LoVo (cell line): ENCODE data around the gene TMEM141.
"Not testable (repeated sequence)": the region's sequence is repeated elsewhere in the genome, so short reads cannot be mapped to it uniquely, and the experiment has no call there.

ENCODE experiments used
- DNase-seq: peaks from one replicate; pipeline ENCODE4 v3.0.0-alpha.2; 2016; ENCODE audit warnings: low spot score

TMEM141 gene

DNA sequence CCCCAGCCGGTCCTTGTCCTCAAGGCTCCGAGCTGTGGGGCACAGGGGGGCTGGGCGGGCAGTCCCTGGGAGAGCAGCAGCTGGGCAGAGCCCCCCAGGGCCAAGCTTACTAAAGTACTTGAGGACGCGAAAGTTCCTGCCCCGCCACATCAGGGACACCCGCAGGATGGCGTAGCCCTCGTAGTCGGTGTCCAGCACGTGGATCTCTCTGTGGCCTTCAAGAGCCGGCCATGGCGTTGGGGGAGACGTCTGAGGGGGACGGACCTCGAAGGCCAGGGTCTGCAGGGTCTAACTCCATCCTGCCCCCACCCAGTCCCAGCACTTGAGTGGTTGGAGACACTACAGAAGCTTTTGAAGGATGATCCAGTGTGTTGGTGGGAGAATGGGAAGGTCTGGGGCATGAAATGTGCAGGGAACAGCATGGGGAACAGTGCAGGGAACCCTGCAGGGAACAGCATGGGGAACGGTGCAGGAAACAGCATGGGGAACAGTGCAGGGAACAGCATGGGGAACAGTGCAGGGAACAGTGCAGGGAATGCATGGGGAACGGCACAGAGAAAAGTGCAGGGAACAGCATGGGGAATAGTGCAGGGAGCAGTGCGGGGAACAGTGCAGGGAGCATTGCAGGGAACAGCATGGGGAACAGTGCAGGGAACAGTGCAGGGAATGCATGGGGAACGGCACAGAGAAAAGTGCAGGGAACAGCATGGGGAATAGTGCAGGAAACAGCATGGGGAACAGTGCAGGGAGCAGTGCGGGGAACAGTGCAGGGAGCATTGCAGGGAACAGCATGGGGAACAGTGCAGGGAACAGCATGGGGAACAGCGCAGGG, 35.6 kb upstream of the TMEM141 start:
- DNase-seq = not testable (repeated sequence)

DNA sequence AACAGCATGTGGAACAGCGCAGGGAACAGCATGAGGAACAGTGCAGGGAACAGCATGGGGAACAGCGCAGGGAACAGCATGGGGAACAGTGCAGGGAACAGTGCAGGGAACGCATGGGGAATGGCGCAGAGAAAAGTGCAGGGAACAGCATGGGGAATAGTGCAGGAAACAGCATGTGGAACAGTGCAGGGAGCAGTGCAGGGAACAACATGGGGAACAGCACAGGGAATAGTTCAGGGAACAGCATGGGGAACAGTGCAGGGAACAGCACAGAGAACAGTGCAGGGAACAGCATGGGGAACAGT, 35.1 kb upstream of the TMEM141 start:
- no peak for DNase-seq

DNA sequence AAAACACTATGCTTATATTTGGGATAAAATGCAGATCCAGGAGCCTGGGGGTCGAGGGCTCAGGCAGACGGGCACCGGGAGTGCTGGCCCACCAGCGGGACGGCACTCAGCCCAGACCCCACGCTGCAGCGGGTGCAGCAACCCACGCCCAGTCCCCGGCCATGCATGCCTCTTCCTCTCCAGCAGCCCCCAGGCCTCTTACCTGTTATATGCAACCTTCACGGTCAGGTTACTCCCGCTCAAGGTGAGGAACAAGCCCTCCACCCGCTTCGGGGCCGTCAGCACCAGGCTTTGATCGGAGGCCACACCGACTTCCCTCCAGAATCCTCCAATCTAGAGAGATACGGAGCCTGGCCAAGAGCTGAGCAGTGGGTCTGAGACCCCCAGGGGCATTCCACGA, 34.3 kb upstream of the TMEM141 start:
- DNase-seq = no peak

DNA sequence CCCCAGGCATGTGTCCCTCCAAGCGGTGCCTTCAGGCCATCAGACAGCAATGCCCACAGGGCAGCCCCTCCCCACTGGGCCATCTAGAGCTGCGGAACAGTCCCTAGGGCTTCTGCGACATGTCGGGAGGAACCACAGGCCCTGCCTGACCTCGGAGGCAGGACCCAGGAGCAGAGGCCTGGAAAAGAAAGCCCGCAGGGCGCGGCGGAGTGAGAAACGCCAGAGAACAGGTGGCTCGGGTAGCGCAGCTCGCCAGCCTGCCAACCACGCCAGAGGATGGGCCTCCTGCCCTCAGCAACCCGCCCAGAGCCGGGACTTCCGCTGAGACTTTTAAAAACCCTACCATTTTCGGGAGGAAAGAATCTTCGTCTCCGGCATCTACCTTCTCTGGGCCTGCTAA, 33.8 kb upstream of the TMEM141 start:
- no peak for DNase-seq

DNA sequence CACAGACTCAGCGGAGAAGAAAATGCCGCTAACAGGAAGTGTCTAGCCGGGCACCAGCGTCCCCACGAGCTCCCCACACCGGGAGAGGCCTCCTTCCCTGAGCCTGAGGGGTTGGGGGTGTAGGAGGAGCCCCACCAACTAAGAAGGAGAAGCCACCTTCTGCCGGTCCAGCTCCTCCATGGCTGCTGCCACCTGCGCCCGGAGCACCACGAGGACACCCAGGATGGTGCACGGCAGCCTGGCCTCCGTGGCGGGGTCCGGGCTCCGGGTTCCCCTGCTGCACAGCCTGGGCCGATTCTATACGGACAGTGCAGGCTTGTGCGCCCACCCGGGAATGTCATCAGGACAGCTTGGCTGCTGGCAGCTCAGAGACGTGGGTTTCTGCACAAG, 33.4 kb upstream of the TMEM141 start:
- no peak for DNase-seq

DNA sequence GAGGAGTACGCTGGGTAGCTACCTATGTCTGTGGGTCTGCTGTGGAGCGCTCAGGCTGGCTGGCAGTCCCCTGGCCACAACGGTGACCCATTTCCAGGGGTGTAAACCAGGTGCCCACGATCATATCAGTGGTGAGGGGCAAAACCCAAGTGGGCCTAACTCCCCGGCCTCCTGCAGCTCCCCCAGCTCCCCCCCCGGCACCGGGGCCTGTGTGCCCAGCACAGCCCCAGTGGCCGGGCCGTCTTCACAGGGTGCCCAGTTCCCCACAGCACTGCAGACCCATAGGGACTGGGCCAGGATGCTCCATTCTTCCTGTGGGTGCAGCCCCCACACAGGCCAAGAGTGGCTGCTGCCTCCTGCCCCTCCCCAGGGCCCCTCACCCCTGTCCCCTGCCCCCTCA, 32.1 kb upstream of the TMEM141 start:
- DNase-seq = no peak

DNA sequence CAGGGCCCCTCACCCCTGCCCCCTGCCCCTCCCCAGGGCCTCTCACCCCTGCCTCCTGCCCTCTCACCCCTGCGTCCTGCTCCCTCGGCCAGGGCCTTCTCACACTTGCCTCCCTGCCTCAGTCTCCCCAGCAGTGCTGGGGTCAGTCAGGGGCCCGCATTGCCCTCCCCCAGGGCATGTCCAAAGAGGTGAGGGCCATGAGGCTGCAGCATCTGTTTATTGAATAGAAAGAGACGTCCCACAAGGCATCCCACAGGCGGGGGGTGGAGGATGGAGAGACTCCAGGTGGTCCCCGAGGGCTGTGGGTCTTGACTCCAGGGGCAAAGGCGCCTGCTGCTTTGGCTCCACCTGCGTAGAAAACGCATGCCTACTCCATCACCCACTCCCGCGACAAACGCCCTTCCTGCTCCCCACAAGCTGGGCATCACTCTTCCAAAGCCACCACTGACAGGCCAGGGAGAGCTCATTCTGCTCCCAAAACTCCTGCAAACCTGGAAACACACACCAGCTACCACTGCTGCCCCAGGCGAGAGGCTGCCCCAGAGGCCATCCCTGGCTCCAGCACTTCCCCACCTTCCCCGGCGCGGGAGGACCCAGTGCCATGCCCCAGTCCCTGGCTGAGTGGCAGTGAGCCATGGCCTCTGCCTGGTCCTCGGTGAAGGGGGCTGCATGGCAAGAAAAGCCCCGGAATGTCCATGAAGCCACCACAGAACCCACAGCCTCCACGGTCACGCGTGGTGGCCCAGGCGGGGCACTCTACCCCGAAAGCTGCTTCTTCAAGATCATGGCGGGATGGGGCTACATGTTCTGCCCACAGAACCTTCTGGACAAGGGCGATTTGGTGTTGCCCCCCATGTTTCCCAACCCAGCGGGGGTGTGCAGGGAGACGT, 31.5 kb upstream of the TMEM141 start:
- DNase-seq = no peak

DNA sequence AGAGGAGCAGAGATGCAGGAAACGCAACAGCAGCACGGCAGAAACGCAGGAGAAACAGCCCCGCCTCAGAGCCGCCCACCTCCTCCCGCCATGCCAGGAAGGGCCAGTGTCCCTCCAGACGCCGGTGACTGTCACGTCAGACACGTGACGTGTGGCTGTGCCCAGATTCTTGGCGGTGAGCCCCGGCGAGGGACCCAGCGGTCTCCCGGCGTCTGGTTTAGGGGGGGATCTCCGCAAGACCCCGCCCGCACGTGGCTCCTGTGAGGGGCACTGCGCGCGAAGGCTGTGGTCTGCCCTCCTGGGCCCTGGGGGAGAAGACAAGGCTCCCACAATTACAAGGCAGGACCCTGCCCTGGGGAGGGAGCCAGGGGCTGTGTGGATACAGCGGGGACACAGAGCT, 30.7 kb upstream of the TMEM141 start:
- DNase-seq = no peak

DNA sequence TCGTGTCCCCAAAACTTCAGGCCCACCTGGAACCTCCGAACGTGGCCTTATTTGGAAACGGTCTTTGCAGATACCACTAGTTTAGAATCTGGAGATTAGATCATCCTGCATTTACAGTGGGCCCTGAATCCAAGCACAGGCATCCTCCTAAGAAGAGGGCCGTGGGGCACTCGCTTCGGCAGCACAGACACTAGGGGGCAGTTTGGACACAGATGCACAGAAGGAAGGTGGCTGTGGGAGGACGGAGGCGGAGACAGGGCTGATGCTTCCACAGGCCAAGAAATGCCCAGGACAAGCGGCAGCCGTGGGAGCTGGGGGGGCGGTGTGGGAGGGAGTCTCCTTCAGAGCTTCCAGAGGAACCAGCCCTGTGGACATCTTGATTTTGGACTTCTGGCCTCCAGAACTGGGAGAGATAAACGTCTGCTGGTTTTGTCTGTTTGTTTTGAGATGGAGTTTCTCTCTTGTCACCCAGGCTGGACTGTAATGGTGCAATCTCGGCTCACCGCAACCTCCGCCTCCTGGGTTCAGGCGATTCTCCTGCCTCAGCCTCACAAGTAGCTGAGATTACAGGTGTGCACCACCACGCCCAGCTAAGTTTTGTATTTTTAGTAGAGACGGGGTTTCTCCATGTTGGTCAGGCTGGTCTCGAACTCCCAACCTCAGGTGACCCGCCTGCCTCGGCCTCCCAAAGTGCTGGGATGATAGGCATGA, 30.2 kb upstream of the TMEM141 start:
- DNase-seq = not testable (repeated sequence)

DNA sequence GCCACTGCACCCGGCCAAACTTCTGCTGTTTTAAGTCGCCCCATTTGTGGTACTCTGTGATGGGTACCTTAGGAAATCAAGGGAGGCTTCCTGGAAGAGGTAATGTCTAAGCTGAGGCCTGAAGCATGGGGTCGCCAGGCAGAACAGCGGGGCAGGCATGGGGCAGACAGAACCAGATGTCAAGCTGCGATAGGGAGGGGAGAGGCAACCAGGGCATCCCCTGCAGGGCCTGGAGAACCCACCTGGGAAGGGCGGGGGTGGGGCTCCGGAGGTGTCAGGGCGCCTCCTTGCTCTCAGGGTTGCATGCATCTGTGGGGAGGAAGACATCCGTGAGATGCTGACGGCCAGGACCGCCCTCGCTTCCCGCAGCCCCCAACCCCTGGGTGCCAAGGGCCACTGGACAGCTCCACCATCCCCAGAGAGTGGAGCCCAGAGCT, 29.6 kb upstream of the TMEM141 start:
- no peak for DNase-seq

DNA sequence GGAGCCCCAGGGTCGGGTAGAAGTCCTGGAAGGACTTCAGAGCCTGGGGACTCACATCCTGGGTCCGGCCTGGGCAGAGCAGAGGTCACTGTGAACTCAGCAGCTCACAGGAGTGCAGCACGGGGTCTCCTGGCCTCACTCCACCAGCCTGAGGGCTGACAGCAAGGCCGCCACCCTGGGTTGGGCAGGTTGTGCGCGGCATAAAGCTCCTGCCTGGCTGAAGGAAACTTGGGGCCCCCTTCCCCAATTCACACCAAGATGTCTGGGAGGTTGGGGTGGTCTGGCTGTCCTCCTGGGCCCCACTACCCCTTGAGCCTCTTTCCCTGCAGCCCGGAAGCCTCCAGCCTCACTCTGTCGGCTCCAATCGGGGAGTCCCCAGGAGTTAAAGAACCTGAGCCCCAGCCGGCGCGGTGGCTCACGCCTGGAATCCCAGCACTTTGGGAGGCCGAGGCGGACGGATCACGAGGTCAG, 28.9 kb upstream of the TMEM141 start:
- DNase-seq = no peak

DNA sequence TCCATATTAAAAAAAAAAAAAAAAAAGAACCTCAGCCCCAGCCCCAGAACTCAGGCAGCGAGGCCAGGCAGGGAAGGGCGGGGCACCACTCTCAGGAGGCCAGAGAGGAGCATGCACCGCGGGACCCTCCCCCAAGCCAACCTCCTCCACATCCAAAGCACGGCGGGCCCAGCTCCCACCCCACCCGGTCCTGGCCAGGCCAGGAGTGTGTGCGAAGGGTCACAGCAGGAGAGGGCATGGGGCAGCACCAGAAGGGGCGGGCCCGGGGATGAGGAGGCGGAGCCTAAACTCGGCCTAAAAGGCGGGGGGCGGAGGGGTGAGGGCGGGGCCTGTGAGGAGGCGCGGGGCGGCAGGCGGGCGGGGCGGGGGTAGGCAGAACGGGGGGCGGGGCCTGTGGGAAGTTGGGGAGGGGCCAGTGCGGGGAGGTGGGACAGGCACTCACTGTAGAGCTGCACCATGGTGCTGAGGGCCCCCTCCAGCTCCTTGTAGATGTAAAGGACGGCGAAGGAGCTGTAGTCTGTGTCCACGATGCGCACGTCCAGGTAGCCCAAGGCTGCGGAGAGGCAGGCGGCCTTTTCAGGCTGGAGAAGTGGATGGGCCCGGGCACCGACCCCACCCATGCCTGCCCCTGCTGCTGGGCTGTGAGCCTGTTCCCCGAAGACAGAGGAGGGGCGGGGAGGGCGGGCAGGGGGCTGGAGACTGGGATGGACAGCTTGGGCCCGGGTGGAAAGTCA, 28.1 kb upstream of the TMEM141 start:
- DNase-seq = no peak

DNA sequence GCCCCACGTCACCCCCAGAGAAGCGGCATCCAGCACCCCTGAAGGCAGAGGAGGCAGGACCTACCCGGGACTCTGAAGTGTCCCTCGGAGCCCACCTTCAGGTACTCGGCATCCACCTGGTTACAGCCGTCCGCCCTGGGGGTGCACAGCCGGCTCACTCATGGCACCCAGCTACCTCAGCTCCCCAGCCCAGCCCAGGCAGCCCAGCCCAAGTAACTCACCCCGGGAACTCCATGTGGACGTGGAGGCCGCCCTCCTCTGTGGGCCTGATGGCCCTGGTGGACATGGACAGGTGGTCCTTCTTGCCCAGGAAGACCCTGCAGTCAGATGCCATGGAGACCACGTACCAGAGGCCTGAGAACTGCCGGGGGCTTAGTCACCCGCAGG, 27.5 kb upstream of the TMEM141 start:
- no peak for DNase-seq

DNA sequence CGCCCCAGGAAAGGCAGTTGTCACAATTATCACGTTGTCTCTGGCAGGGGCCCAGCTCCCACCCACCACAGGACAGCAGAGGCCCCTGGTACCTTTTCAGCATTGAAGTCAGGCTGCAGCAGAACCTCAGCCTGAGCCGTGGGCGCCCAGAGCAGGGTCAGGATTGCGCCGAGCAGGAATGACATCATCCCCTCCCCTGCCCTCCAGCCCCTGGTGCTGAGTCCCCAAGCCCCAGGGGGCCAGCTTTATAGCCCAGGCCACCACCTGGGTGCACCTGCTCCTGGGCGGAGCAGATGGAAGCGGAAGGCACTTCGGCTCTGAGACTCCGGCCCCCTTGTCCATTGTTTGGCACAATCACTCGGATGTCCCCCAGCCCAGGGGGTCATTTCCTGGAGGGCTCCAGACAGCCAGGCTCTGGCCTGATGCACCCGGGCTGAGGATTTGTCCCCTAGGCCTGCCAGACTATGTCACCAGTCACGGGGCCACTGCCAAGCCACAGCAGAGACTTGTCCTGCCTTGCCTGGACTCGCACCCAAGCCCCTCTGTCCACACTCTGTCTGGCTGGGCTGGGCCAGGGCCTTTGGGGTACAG, 26.7 kb upstream of the TMEM141 start, which contains the start of gene LCN15:
Gene LCN15 (minus strand): TSS at position 218 of the 591 bp plus-strand sequence. CDS start 30 bp downstream, at position 188.
- no peak for DNase-seq

DNA sequence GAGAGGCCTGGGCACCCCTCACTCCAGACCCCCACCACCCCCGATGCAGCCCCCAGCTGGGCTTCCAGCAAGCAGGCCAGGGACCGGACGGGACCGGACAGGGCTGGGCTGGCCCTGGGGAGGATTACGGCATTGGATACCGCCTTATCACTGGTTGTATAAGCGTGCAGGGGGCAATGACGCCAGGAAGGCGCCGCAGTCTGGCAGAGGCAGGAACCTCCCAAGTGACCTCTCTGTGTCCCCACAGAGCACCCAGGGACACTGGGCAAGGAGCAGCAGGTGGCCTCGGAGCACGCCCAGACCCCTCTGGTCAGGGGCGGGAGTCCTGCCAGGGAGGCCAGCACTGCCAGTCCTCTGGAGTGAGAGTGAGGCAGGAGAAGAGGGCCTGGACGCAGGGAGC, 26.1 kb upstream of the TMEM141 start:
- DNase-seq = no peak

DNA sequence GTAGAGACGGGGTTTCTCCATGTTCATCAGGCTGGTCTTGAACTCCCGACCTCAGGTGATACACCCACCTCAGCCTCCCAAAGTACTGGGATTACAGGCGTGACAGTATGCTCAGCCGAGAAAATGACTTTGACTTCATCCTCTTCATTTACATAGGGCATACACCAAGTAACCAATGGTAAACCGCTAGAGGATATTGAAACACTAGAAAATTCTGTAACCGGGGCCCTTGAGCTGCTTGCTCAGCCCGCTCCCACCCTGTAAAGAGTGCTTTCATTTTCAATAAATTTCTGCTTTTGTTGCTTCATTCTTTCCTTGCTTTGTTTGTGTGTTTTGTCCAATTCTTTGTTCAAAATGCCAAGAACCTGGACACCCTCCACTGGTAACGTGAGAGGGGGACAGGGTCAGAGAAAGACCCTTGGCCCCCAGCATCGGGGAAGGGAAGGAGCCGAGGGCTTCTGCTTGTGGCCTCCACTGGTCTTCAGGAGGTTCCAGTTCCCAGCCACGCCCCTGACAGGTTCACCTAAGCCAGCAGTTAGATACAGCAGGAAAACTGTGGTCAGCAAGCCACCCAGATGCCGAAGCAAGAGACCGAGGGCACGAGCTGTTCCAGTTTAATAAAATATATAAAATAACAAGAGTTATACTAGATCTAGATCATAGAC, 25.3 kb upstream of the TMEM141 start:
- DNase-seq = not testable (repeated sequence)

DNA sequence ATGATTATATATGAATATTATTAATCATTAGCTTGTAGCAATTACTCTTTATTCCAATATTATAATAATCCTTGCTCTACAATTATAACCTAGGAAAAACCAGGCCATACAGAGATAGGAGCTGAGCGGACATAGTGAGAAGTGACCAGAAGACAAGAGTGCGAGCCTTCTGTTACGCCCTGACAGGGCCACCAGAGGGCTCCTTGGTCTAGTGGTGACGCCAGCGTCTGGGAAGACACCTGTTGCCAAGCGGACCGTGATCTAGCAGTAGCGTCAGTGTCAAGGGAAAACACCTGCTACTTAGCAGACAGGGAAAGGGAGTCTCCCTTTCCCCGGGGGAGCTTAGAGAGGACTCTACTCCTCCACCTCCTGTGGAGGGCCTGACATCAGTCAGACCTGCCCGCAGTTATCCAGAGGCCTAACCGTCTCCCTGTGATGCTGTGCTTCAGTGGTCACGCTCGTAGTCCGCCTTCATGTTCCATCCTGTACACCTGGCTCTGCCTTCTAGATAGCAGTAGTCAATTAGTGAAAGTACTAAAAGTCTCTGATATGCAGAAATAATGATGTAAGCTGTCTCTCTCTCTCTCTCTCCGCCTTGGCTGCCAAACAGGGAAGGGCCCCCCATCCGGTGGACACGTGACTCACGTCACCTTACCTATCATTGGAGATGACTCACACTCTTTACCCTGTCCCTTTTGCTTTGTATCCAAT, 24.6 kb upstream of the TMEM141 start:
- DNase-seq = peak; percentile 57

DNA sequence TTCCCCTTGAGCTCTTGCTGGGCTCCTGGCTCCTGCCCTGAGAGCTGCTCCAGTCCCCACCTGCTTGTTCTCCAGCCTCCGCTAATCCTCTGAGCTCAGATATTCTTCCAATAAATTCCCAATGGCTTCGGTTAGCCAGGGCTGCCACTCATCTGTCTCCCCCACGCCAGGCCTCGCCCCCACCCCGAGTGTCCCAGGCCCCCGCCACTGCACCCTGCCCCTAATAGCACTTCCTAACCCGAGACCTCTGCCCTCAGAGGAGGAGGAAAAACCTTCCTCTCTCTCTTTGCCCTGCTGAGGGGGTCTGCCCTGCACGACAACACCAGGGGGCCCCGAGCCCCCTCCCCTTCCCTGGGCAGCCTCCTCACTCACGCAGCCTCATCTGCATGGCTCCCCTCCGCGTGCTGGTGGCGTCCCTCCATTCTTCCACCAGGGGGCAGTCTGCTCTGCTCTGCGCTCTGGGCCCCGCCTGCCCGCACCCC, 21.4 kb upstream of the TMEM141 start:
- DNase-seq = peak; percentile 60

DNA sequence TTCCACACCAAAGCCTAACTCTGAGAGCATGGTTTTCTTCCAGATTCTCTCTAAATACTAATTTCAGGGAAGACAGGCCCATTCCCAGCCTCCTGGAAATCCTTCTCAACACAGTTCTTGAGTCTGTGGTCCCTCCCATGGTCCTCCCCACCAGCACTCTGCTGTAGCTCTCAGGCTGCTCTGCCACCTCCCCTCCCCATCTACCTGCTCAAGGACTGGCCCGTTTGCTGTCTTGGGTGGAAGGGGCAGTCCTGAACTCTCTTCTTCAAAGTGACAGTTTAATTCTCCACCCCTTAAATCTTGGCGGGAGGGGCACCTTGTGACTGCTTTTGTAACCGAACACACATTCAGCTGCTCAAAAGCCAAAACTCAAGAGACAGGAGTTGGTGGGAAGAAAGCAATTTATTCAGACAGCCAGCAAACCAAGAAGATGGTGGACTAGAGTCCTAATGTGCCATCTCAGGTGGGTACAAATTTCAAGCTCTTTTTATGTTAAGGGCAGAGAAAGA, 19.2 kb upstream of the TMEM141 start:
- DNase-seq = no peak
